ENCODE measurements around the gene ST3GAL6.
A peak's percentile ranks its signal among the peaks of the same experiment; 100 is the strongest.

ST3GAL6 gene

GRCh38 chr3:98801043-98801747 is 38.1 kb downstream of the ST3GAL6 start:
- Histone ChIP-seq H3K36me3 (peaks cover 16% of the 10 kb centered on the region), H3K4me1 (no peaks in the 10 kb centered on the region), H3K9me3 (no peaks in the 10 kb centered on the region), H3K27me3 (no peaks in the 10 kb centered on the region), H3K4me3 (ENCODE audit: low read depth, low read length) (no peak overlapping the region)
- TF ChIP-seq CTCF (IDR thresholded peaks at IDR 0.05; ENCODE audit: low read depth, low read length), result peak; percentile 28; the same call in 1 of the 2 replicates
- no peak for DNase-seq

DNA sequence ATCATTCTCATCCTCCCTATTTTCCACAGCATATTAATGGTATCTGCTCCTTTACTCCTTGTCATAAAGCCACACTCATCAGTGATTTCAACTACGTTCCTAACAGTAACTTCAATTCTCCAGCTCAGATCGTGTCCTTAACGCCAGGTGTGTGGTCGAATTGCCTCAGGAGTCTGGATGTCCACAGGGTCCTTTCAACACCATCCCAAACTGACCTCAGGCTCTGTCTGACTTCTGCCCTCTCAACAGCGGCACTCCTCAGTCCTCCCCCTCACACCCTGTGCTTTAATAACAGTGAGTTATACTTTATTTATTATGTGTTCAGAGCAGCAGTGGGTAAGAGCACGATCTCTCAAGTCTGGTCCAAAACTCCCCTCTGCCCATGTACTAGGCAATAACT is 42.4 kb downstream of the ST3GAL6 start:
- Histone ChIP-seq H3K4me1 (peaks cover 3% of the 10 kb centered on the region; the same call in 1 of the 2 replicates), H3K27me3 (no peaks in the 10 kb centered on the region), H3K36me3 (peaks cover 24% of the 10 kb centered on the region), H3K9me3 (no peaks in the 10 kb centered on the region), H3K4me3 (ENCODE audit: low read depth, low read length) (no peak overlapping the region)
- TF ChIP-seq CTCF (IDR thresholded peaks at IDR 0.05; ENCODE audit: low read depth, low read length), result no peak
- no peak for DNase-seq

- no peaks in the 10 kb centered on the region for H3K27me3 ChIP-seq
- no peak overlapping the region for H3K4me3 ChIP-seq (ENCODE audit: low read depth, low read length)
- TF ChIP-seq CTCF (IDR thresholded peaks at IDR 0.05; ENCODE audit: low read depth, low read length), result no peak
- H3K36me3 ChIP-seq, result peaks cover 20% of the 10 kb centered on the region
- H3K9me3 ChIP-seq, result no peaks in the 10 kb centered on the region
- DNase-seq, result no peak
- peaks cover 3% of the 10 kb centered on the region; the same call in 1 of the 2 replicates for H3K4me1 ChIP-seq
Observed at GRCh38 chr3:98806521-98806920, 43.4 kb downstream of the ST3GAL6 start.

DNA sequence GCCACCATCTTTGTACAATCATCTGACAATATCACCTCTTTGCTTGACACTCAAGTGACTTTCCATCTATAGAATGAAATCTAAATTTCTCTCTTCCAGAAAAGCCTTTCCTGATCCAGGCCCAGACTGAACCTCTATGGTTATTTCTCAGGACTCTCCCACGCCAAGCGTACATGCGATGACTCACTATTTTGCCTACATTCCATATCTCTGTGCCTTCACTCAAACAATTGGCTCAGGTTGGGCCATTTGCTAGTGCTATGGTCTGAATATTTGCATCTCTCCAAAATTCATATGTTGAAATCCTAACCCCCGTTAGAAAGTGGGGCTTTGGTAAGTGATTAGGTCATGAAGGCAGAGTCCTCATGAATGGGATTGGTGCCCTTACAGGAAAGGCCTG is 43.9 kb downstream of the ST3GAL6 start:
- H3K4me1 ChIP-seq, result peaks cover 3% of the 10 kb centered on the region; the same call in 1 of the 2 replicates
- no peak for TF ChIP-seq CTCF (IDR thresholded peaks at IDR 0.05; ENCODE audit: low read depth, low read length)
- no peak overlapping the region for H3K4me3 ChIP-seq (ENCODE audit: low read depth, low read length)
- no peaks in the 10 kb centered on the region for H3K9me3 ChIP-seq
- peaks cover 20% of the 10 kb centered on the region for H3K36me3 ChIP-seq
- no peaks in the 10 kb centered on the region for H3K27me3 ChIP-seq
- DNase-seq, result no peak

DNA sequence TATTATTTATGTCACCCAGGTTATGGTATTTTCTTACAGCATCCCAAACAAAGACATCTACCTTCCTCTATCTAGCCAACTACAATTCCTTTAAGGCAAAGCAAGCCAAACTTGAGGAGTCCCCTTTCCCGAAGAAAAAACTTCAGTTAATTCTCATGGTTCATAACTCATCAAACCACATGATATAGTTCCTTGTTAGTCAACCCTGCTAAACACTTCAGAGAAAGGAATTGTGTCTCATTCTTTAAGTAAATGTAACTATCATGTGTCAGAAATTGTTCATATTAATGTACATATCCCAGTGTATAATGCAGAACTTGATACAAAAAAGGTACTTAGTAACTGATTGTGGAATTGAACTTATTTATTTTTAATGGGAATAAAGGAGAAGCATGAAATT is 44.4 kb downstream of the ST3GAL6 start:
- no peak overlapping the region for H3K4me3 ChIP-seq (ENCODE audit: low read depth, low read length)
- no peaks in the 10 kb centered on the region for H3K27me3 ChIP-seq
- no peak for DNase-seq
- peaks cover 20% of the 10 kb centered on the region for H3K36me3 ChIP-seq
- TF ChIP-seq CTCF (IDR thresholded peaks at IDR 0.05; ENCODE audit: low read depth, low read length), result no peak
- H3K9me3 ChIP-seq, result no peaks in the 10 kb centered on the region
- H3K4me1 ChIP-seq, result peaks cover 3% of the 10 kb centered on the region; the same call in 1 of the 2 replicates

DNA sequence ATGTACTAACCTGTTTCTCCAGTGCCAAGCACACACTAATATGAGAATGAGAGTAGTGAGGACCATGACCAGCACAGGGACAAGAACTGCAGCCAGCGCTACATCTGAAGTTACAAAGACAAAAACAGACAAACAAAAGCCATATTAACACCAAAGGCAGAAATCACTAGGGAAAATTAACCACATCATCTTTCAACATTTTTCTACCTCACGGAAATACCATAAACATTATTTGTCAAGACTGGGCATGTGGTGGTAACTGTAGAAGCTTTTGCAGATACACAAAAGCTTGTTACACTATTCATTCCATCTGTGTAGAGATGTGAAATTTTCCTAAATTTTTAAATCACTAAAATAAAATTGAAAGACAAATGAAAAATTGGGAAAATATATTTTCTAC is 44.9 kb downstream of the ST3GAL6 start:
- peaks cover 3% of the 10 kb centered on the region; the same call in 1 of the 2 replicates for H3K4me1 ChIP-seq
- DNase-seq, result no peak
- peaks cover 20% of the 10 kb centered on the region for H3K36me3 ChIP-seq

More for the DNA sequence above, 44.9 kb downstream of the ST3GAL6 start:
- no peak for TF ChIP-seq CTCF (IDR thresholded peaks at IDR 0.05; ENCODE audit: low read depth, low read length)
- Histone ChIP-seq H3K9me3 (no peaks in the 10 kb centered on the region), H3K27me3 (no peaks in the 10 kb centered on the region), H3K4me3 (ENCODE audit: low read depth, low read length) (no peak overlapping the region)

Data from BE2C (cell line).